ENCODE data around the gene MYBPC1.

MYBPC1 gene

DNA sequence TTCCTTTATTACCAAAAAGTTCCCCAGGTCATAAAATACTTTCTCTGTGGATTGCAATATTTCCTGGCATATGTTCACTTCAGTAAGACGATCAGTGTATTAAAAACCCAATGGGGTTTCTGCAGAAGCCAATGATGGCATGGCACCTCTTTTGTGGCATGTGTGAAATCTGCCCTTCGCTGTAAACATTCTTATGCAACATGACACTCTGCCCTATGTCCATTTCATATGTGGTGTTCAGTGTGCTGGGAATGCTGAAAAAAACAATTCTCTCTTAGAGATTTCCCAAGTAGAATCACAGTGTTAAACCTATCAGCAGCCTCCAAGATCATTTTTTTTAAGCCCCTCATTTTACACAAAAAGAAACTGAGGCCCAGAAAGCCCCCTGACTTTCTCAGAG lies 2.3 kb upstream of the MYBPC1 start:
- Histone ChIP-seq H3K36me3 (ENCODE audit: control insufficient read depth, insufficient read depth, low read length) (no peaks in the 10 kb centered on the region), H3K4me3 (replicated peaks; ENCODE audit: low read depth, low read length) (no peak overlapping the region), H3K27me3 (replicated peaks; ENCODE audit: control insufficient read depth, insufficient read depth, low read length) (no peaks in the 10 kb centered on the region; the same call in 1 of the 2 replicates)
- TF ChIP-seq, protein P1, sequence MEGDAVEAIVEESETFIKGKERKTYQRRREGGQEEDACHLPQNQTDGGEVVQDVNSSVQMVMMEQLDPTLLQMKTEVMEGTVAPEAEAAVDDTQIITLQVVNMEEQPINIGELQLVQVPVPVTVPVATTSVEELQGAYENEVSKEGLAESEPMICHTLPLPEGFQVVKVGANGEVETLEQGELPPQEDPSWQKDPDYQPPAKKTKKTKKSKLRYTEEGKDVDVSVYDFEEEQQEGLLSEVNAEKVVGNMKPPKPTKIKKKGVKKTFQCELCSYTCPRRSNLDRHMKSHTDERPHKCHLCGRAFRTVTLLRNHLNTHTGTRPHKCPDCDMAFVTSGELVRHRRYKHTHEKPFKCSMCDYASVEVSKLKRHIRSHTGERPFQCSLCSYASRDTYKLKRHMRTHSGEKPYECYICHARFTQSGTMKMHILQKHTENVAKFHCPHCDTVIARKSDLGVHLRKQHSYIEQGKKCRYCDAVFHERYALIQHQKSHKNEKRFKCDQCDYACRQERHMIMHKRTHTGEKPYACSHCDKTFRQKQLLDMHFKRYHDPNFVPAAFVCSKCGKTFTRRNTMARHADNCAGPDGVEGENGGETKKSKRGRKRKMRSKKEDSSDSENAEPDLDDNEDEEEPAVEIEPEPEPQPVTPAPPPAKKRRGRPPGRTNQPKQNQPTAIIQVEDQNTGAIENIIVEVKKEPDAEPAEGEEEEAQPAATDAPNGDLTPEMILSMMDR (IDR thresholded peaks at IDR 0.05; ENCODE audit: insufficient read depth, low read length, poor library complexity, severe bottlenecking): no peak
- DNase-seq (ENCODE audit: extremely low read depth, insufficient read length): no peak

DNA sequence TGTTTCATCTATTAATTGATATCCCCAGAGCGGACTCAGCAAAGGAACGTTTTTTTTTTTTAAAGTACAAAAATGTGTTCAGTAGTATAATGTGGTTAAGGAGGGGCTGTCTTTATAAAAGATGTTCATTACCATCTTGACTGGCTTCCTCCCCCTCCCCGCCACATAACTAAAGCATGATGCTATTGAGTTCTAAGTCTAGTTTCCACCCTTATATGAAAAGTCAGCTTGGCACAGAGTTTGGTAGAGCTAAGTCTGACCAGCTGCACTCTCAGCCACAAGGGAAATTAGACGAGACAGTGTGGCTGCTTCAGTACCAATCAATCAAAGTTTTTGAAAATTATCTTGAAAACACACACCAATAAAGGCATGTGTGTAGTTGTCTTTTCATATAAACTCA lies 1.9 kb upstream of the MYBPC1 start:
- DNase-seq (ENCODE audit: extremely low read depth, insufficient read length): no peak
- H3K36me3 ChIP-seq (ENCODE audit: control insufficient read depth, insufficient read depth, low read length): no peaks in the 10 kb centered on the region
- no peak overlapping the region for H3K4me3 ChIP-seq (replicated peaks; ENCODE audit: low read depth, low read length)
- TF ChIP-seq, protein P1 (IDR thresholded peaks at IDR 0.05; ENCODE audit: insufficient read depth, low read length, poor library complexity, severe bottlenecking): no peak
- no peaks in the 10 kb centered on the region; the same call in 1 of the 2 replicates for H3K27me3 ChIP-seq (replicated peaks; ENCODE audit: control insufficient read depth, insufficient read depth, low read length)

DNA sequence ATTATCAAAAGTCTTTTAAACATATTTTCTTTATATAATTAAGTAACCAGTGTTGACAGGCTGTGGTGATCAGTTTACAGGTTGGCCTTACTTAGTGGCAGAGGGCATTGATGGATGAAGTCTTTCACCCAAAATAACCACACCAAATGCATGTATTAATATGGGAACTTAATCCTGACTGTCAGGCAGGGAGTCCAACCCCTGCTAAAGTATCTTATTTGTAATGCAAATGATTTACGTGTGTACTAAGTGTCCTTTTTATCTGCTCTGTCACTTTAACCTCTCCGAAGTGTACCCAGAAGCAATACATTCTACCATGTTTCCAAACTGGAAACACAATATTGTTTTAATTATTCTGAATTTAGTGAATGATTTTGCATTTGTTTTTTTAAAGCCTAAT lies 1.4 kb downstream of the MYBPC1 start:
- no peak for DNase-seq (ENCODE audit: extremely low read depth, insufficient read length)
- H3K4me3 ChIP-seq (replicated peaks; ENCODE audit: low read depth, low read length): no peak overlapping the region
- H3K36me3 ChIP-seq (ENCODE audit: control insufficient read depth, insufficient read depth, low read length): no peaks in the 10 kb centered on the region
- H3K27me3 ChIP-seq (replicated peaks; ENCODE audit: control insufficient read depth, insufficient read depth, low read length): no peaks in the 10 kb centered on the region
- TF ChIP-seq, protein P1 (IDR thresholded peaks at IDR 0.05; ENCODE audit: insufficient read depth, low read length, poor library complexity, severe bottlenecking): no peak

- no peak for DNase-seq (ENCODE audit: extremely low read depth, insufficient read length)
- no peak overlapping the region for H3K4me3 ChIP-seq (replicated peaks; ENCODE audit: low read depth, low read length)
- TF ChIP-seq, protein P1 (IDR thresholded peaks at IDR 0.05; ENCODE audit: insufficient read depth, low read length, poor library complexity, severe bottlenecking): no peak
- no peaks in the 10 kb centered on the region for H3K36me3 ChIP-seq (ENCODE audit: control insufficient read depth, insufficient read depth, low read length)
- no peaks in the 10 kb centered on the region for H3K27me3 ChIP-seq (replicated peaks; ENCODE audit: control insufficient read depth, insufficient read depth, low read length)
Measured at GRCh38 chr12:101597164-101597563, 2.4 kb downstream of the MYBPC1 start.

GRCh38 chr12:101598483-101598882 lies 3.7 kb downstream of the MYBPC1 start:
- no peak overlapping the region for H3K4me3 ChIP-seq (replicated peaks; ENCODE audit: low read depth, low read length)
- H3K27me3 ChIP-seq (replicated peaks; ENCODE audit: control insufficient read depth, insufficient read depth, low read length): no peaks in the 10 kb centered on the region
- TF ChIP-seq, protein P1 (IDR thresholded peaks at IDR 0.05; ENCODE audit: insufficient read depth, low read length, poor library complexity, severe bottlenecking): no peak

DNA sequence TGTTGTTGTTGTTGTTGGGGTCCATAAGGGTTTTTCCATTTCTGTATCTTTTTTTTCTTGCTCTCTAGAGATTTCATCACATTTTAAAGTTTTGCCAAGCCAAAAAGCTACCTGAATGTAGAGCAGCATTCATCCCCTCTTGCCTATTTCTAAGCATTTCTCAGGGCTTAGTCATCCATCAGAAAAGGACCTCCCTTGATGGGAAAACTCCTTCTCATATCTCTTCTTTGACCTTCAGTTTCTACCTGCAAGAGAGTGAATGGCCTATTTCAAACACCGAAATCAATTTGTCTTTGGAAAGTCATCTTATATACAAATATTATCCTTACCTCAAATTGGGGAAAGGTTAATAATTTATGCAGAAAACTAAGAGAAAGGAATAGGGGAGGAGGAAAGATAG lies 4.5 kb downstream of the MYBPC1 start:
- DNase-seq (ENCODE audit: extremely low read depth, insufficient read length): no peak
- Histone ChIP-seq H3K36me3 (ENCODE audit: control insufficient read depth, insufficient read depth, low read length) (no peaks in the 10 kb centered on the region), H3K4me3 (replicated peaks; ENCODE audit: low read depth, low read length) (no peak overlapping the region), H3K27me3 (replicated peaks; ENCODE audit: control insufficient read depth, insufficient read depth, low read length) (no peaks in the 10 kb centered on the region)
- TF ChIP-seq, protein P1 (IDR thresholded peaks at IDR 0.05; ENCODE audit: insufficient read depth, low read length, poor library complexity, severe bottlenecking): no peak

More at GRCh38 chr12:101598483-101598882, 3.7 kb downstream of the MYBPC1 start:
- no peak for DNase-seq (ENCODE audit: extremely low read depth, insufficient read length)
- H3K36me3 ChIP-seq (ENCODE audit: control insufficient read depth, insufficient read depth, low read length): no peaks in the 10 kb centered on the region

Measured in GM06990 (cell line).